ENCODE data around the gene FAAH. TPM values are rescaled to one million over a fixed set of nuclear protein-coding genes. Genes with fewer than 3 reads are reported as not detected.

The FAAH gene
- total and polyA plus RNA-seq, 2 of the 13 experiments (the other 11 are each of a cell fraction or from before 2014, with no cell fraction given) = 5.4 to 11.0 TPM

GRCh38 chr1:46368791-46369190, 25.3 kb upstream of the FAAH start:
- ATAC-seq = no peak

GRCh38 chr1:46369542-46370213, 24.4 kb upstream of the FAAH start:
- Histone ChIP-seq H3K4me1 (ENCODE audit: insufficient read depth, low read length) (peaks cover 19% of the 10 kb centered on the region), H2AFZ (ENCODE audit: low read length) (no peak overlapping the region), H3K4me3 (replicated peaks in 1 of 3; ENCODE audit: insufficient read depth in 1 of 3, low read depth in 2 of 3, low read length in 3 of 3) (no peak overlapping the region), H3K9ac (ENCODE audit: insufficient read depth, low read depth, low read length) (no peak overlapping the region), H3K27ac (ENCODE audit: extremely low read length, insufficient read depth, low read length) (no peak overlapping the region), H3K36me3 (replicated peaks in 1 of 2; ENCODE audit: control insufficient read depth in 1 of 2, insufficient read depth in 2 of 2, low read length in 2 of 2) (peaks cover 0 to 3% of the 10 kb centered on the region in 2 experiments; a peak in 2 of 5 replicates), H3K4me2 (ENCODE audit: low read depth, low read length) (no peak overlapping the region), H4K20me1 (ENCODE audit: insufficient read depth, low read length) (no peaks in the 10 kb centered on the region), H3K9me3 (ENCODE audit: low read length) (no peaks in the 10 kb centered on the region), H3K27me3 (ENCODE audit: control insufficient read depth in 1 of 2, insufficient read depth in 2 of 2, low read length in 2 of 2) (no peaks in the 10 kb centered on the region), H3K79me2 (ENCODE audit: insufficient read depth, low read length) (no peaks in the 10 kb centered on the region)
- in situ Hi-C loops (cut with HindIII; ENCODE audit: extremely low pct_ligation_motif_present, low pct_unique_long_range_greater_than_20kb) = no loop called here
- no peak for FAIRE-seq
- peak; percentile 26; the same call in 2 of the 3 replicates for ATAC-seq
- BruUV-seq (replicated peaks) = no TSS peak
- CTCF ChIA-PET (ENCODE audit: low intra/inter-chr PET ratio, low total read pairs) = no interaction called here
- intact Hi-C loops (cut with micrococcal nuclease; ENCODE audit: unreplicated experiment) = no loop called here
- TF ChIP-seq NPAS2 (CRISPR knock-in tag; IDR thresholded peaks at IDR 0.05; ENCODE audit: borderline replicate concordance) = no peak
- TF ChIP-seq NFAT5 (CRISPR knock-in tag; IDR thresholded peaks at IDR 0.05) = no peak
- no peak for TF ChIP-seq JUN (CRISPR knock-in tag; IDR thresholded peaks at IDR 0.05)
- TF ChIP-seq ZKSCAN8 (CRISPR knock-in tag; IDR thresholded peaks at IDR 0.05; ENCODE audit: borderline replicate concordance) = no peak
- no peak for DNase-seq (ENCODE audit: low spot score)
- POLR2A ChIA-PET = no interaction called here
- 85% methylated on average over 4 of the region's 4 CpGs for WGBS (ENCODE audit: low lambda C conversion rate)

More at GRCh38 chr1:46368791-46369190, 25.3 kb upstream of the FAAH start:
- CTCF ChIA-PET (ENCODE audit: low intra/inter-chr PET ratio, low total read pairs) = no interaction called here
- Histone ChIP-seq H3K4me3 (replicated peaks in 1 of 3; ENCODE audit: insufficient read depth in 1 of 3, low read depth in 2 of 3, low read length in 3 of 3) (no peak overlapping the region), H3K9ac (ENCODE audit: insufficient read depth, low read depth, low read length) (no peak overlapping the region), H3K36me3 (replicated peaks in 1 of 2; ENCODE audit: control insufficient read depth in 1 of 2, insufficient read depth in 2 of 2, low read length in 2 of 2) (peaks cover 0 to 3% of the 10 kb centered on the region in 2 experiments; a peak in 2 of 5 replicates), H3K4me2 (ENCODE audit: low read depth, low read length) (no peak overlapping the region), H3K4me1 (ENCODE audit: insufficient read depth, low read length) (peaks cover 19% of the 10 kb centered on the region), H3K79me2 (ENCODE audit: insufficient read depth, low read length) (no peaks in the 10 kb centered on the region), H3K9me3 (ENCODE audit: low read length) (no peaks in the 10 kb centered on the region), H2AFZ (ENCODE audit: low read length) (no peak overlapping the region), H3K27ac (ENCODE audit: extremely low read length, insufficient read depth, low read length) (no peak overlapping the region), H4K20me1 (ENCODE audit: insufficient read depth, low read length) (no peaks in the 10 kb centered on the region), H3K27me3 (ENCODE audit: control insufficient read depth in 1 of 2, insufficient read depth in 2 of 2, low read length in 2 of 2) (no peaks in the 10 kb centered on the region)
- in situ Hi-C loops (cut with HindIII; ENCODE audit: extremely low pct_ligation_motif_present, low pct_unique_long_range_greater_than_20kb) (no loop called here), intact Hi-C loops (cut with micrococcal nuclease; ENCODE audit: unreplicated experiment) (no loop called here)
- TF ChIP-seq RBFOX2 (IDR thresholded peaks at IDR 0.05; ENCODE audit: low read depth, low read length) (no peak), NFRKB (IDR thresholded peaks at IDR 0.05) (no peak), NCOA2 (CRISPR knock-in tag; IDR thresholded peaks at IDR 0.05) (no peak), ZMYM2 (CRISPR knock-in tag; IDR thresholded peaks at IDR 0.05) (no peak), SRSF1 (optimal IDR thresholded peaks at IDR 0.05; ENCODE audit: low read depth, low read length) (no peak)
- TF ChIP-seq, protein P1, sequence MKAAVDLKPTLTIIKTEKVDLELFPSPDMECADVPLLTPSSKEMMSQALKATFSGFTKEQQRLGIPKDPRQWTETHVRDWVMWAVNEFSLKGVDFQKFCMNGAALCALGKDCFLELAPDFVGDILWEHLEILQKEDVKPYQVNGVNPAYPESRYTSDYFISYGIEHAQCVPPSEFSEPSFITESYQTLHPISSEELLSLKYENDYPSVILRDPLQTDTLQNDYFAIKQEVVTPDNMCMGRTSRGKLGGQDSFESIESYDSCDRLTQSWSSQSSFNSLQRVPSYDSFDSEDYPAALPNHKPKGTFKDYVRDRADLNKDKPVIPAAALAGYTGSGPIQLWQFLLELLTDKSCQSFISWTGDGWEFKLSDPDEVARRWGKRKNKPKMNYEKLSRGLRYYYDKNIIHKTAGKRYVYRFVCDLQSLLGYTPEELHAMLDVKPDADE (CRISPR knock-in tag; IDR thresholded peaks at IDR 0.05) = no peak
- BruUV-seq (replicated peaks) = no TSS peak
- FAIRE-seq (no peak), DNase-seq (ENCODE audit: low spot score) (no peak)
- POLR2A ChIA-PET = no interaction called here
- 89% methylated on average over 2 of the region's 2 CpGs for WGBS (ENCODE audit: low lambda C conversion rate)
